Body of pancreas (tissue), 4 donors: Measurements from ENCODE around the gene OR52H1.

Source experiments
- POLR2A ChIP-seq, 3 donors: fragments of 450-650 bp; IDR thresholded peaks; one replicate each; pipeline ENCODE4 v1.6.1; 2016; ENCODE audit warnings: antibody characterized with exemption in 3 of 3, mild to moderate bottlenecking in 2 of 3
- TF ChIP-seq, protein P1 (sequence below), 7 experiments: fragments of 450-650 bp in 4 of 7; fragments of 200-600 bp in 3 of 7; sonication (generic) in 3 of 7; IDR thresholded peaks; one replicate each; pipeline ENCODE4 v1.5.1; 2016 to 2019; ENCODE audit warnings: antibody characterized with exemption in 7 of 7

DNA sequence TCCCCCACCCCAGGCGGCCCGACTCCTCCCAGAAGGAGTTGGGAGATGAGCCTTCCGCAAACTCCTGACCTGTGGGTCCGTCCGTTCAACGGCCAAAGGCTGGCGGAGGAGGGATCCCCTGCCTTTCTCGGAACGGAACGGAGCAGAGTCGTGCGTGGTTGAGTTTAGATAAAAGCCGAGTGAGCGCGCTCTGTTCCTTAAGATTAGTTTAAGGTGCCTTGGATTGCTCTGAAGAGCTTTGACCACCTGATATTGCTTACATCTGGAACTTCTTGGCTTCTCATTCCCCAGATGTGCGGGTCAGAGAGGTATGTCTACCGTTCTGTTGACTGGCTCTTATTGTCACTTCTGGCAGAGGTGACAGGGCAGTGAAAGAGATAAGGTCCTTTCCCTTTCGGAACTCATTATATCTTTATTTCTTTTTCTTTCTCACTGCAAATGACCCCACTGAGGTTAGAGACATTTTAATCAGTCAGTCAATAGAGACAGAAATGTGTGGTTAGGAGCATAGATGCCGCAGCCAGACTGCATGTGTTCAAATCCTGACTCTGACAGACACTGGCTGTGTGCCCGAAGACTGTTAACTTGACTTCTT, 48.4 kb upstream of the OR52H1 start, which contains the start of gene TRIM6:
- TF ChIP-seq, protein P1, sequence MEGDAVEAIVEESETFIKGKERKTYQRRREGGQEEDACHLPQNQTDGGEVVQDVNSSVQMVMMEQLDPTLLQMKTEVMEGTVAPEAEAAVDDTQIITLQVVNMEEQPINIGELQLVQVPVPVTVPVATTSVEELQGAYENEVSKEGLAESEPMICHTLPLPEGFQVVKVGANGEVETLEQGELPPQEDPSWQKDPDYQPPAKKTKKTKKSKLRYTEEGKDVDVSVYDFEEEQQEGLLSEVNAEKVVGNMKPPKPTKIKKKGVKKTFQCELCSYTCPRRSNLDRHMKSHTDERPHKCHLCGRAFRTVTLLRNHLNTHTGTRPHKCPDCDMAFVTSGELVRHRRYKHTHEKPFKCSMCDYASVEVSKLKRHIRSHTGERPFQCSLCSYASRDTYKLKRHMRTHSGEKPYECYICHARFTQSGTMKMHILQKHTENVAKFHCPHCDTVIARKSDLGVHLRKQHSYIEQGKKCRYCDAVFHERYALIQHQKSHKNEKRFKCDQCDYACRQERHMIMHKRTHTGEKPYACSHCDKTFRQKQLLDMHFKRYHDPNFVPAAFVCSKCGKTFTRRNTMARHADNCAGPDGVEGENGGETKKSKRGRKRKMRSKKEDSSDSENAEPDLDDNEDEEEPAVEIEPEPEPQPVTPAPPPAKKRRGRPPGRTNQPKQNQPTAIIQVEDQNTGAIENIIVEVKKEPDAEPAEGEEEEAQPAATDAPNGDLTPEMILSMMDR (IDR thresholded peaks at IDR 0.05) = no peak
- peak in 2 of 3 donors; percentile 28 to 40 for TF ChIP-seq POLR2A (IDR thresholded peaks at IDR 0.05)
